H9 (cell line): ENCODE results near the gene GPR37L1. TPM values are rescaled to one million over a fixed set of nuclear protein-coding genes. Genes with fewer than 3 reads are reported as not detected.

Experiments used
- DNase-seq: peaks from one replicate; pipeline ENCODE4 v3.0.0-alpha.2; 2017
- H2AFZ ChIP-seq: one replicate; pipeline ENCODE4 v1.6.1; 2013; ENCODE audit warnings: mild to moderate bottlenecking, low read length, control low read depth, moderate library complexity
- H2AK5ac ChIP-seq: 2 replicates; pipeline ENCODE4 v1.6.1; 2013; ENCODE audit warnings: low read length, control low read depth, mixed read lengths; ENCODE audit not compliant: insufficient read length
- H2BK120ac ChIP-seq: one replicate; pipeline ENCODE4 v1.6.1; 2013; ENCODE audit warnings: low read depth, mild to moderate bottlenecking, low read length, control low read depth, inconsistent platforms; ENCODE audit not compliant: poor library complexity, severe bottlenecking
- H2BK12ac ChIP-seq: 2 replicates; pipeline ENCODE4 v1.6.1; 2013; ENCODE audit warnings: low read length, control low read depth, mixed read lengths, low read depth; ENCODE audit not compliant: insufficient read length
- H2BK15ac ChIP-seq: 2 replicates; pipeline ENCODE4 v1.6.1; 2013; ENCODE audit warnings: low read depth, low read length, control low read depth
- H2BK20ac ChIP-seq: one replicate; pipeline ENCODE4 v1.6.1; 2013; ENCODE audit warnings: low read depth, mild to moderate bottlenecking, low read length, control low read depth, inconsistent platforms; ENCODE audit not compliant: poor library complexity, severe bottlenecking
- H2BK5ac ChIP-seq: 2 replicates; pipeline ENCODE4 v1.6.1; 2013; ENCODE audit warnings: low read length, control low read depth, mixed read lengths; ENCODE audit not compliant: insufficient read length
- H3K14ac ChIP-seq: 2 replicates; pipeline ENCODE4 v1.6.1; 2013; ENCODE audit warnings: low read length, control low read depth; ENCODE audit not compliant: insufficient read depth
- H3K18ac ChIP-seq: 2 replicates; pipeline ENCODE4 v1.6.1; 2013; ENCODE audit warnings: low read depth, mild to moderate bottlenecking, mixed read lengths, low read length, control low read depth; ENCODE audit not compliant: insufficient read length
- H3K23ac ChIP-seq: 2 replicates; pipeline ENCODE4 v1.6.1; 2013; ENCODE audit warnings: low read length, control low read depth, mixed read lengths, low read depth; ENCODE audit not compliant: insufficient read length
- H3K23me2 ChIP-seq: 2 replicates; pipeline ENCODE4 v1.6.1; 2013; ENCODE audit warnings: low read depth, mild to moderate bottlenecking, mixed read lengths, low read length, control low read depth; ENCODE audit not compliant: insufficient read length, poor library complexity, severe bottlenecking
- H3K27ac ChIP-seq: 2 replicates; pipeline ENCODE4 v1.5.1; 2013; ENCODE audit warnings: low read length, control low read depth, mixed read lengths, low read depth; ENCODE audit not compliant: insufficient read length
- H3K27me3 ChIP-seq: 2 replicates; pipeline ENCODE4 v1.6.1; 2013; ENCODE audit warnings: low read length, control low read depth, inconsistent platforms; ENCODE audit not compliant: insufficient read depth
- H3K4ac ChIP-seq: 2 replicates; pipeline ENCODE4 v1.6.1; 2013; ENCODE audit warnings: low read depth, mild to moderate bottlenecking, control low read depth, inconsistent platforms, low read length, moderate library complexity
- H3K4me1 ChIP-seq: 2 replicates; pipeline ENCODE4 v1.6.1; 2013; ENCODE audit warnings: low read length, control low read depth, inconsistent platforms; ENCODE audit not compliant: insufficient read depth
- H3K4me2 ChIP-seq: 2 replicates; pipeline ENCODE4 v1.6.1; 2013; ENCODE audit warnings: low read length, control low read depth, mixed read lengths; ENCODE audit not compliant: insufficient read length, insufficient read depth
- H3K56ac ChIP-seq: 2 replicates; pipeline ENCODE4 v1.6.1; 2013; ENCODE audit warnings: low read depth, mild to moderate bottlenecking, mixed read lengths, low read length, control low read depth; ENCODE audit not compliant: insufficient read length
- H3K79me1 ChIP-seq: 2 replicates; pipeline ENCODE4 v1.6.1; 2013; ENCODE audit warnings: low read depth, mild to moderate bottlenecking, moderate library complexity, low read length, control low read depth, inconsistent platforms; ENCODE audit not compliant: insufficient read depth, poor library complexity, severe bottlenecking
- H3K79me2 ChIP-seq: 2 replicates; pipeline ENCODE4 v1.6.1; 2013; ENCODE audit warnings: low read length, control low read depth, inconsistent platforms; ENCODE audit not compliant: insufficient read depth
- H3K9ac ChIP-seq: 2 replicates; pipeline ENCODE4 v1.6.1; 2013; ENCODE audit warnings: low read length, control low read depth, mixed read lengths; ENCODE audit not compliant: insufficient read length; ENCODE audit errors: extremely low read depth
- H3K9me3 ChIP-seq: one replicate; pipeline ENCODE4 v1.6.1; 2013; ENCODE audit warnings: low read depth, low read length, inconsistent platforms; ENCODE audit not compliant: control insufficient read depth
- H3T11ph ChIP-seq: one replicate; pipeline ENCODE4 v1.6.1; 2013; ENCODE audit warnings: mild to moderate bottlenecking, low read length, control low read depth, inconsistent platforms
- H4K20me1 ChIP-seq: one replicate; pipeline ENCODE4 v1.6.1; 2013; ENCODE audit not compliant: control insufficient read depth, insufficient read length, insufficient read depth
- H4K5ac ChIP-seq: 2 replicates; pipeline ENCODE4 v1.6.1; 2013; ENCODE audit warnings: low read depth, mild to moderate bottlenecking, mixed read lengths, low read length, control low read depth; ENCODE audit not compliant: insufficient read length
- H4K8ac ChIP-seq: replicated peaks from 2 replicates; pipeline ENCODE4 v1.6.1; 2013; ENCODE audit warnings: low read length, control low read depth, mixed read lengths, low read depth; ENCODE audit not compliant: insufficient read length
- H4K91ac ChIP-seq: 2 replicates; pipeline ENCODE4 v1.6.1; 2013; ENCODE audit warnings: low read depth, mild to moderate bottlenecking, moderate library complexity, mixed read lengths, low read length, control low read depth; ENCODE audit not compliant: insufficient read length
- H3K27ac Mint-ChIP-seq, 3 experiments: 2 replicates in 2 of 3; 3 replicates in 1 of 3; pipeline ENCODE4 v1.8.0; 2020 to 2021; ENCODE audit warnings: mixed read lengths in 3 of 3, mild to moderate bottlenecking in 1 of 3, moderate library complexity in 1 of 3
- H3K27me3 Mint-ChIP-seq: 2 replicates; pipeline ENCODE4 v1.8.0; 2021; ENCODE audit warnings: low read depth, mild to moderate bottlenecking, moderate library complexity, mixed read lengths
- H3K36me3 Mint-ChIP-seq, 3 experiments: 2 replicates in 2 of 3; 3 replicates in 1 of 3; pipeline ENCODE4 v1.8.0; 2020 to 2021; ENCODE audit warnings: low read depth in 3 of 3, mixed read lengths in 3 of 3; ENCODE audit not compliant: insufficient read depth in 1 of 3
- H3K4me1 Mint-ChIP-seq, 2 experiments: 2 replicates each; pipeline ENCODE4 v1.8.0; 2020; ENCODE audit warnings: mixed read lengths in 2 of 2
- H3K4me3 Mint-ChIP-seq, 2 experiments: 2 replicates in 1 of 2; 3 replicates in 1 of 2; pipeline ENCODE4 v1.8.0; 2020 to 2021; ENCODE audit warnings: mild to moderate bottlenecking in 2 of 2, mixed read lengths in 2 of 2, moderate library complexity in 1 of 2
- H3K9me3 Mint-ChIP-seq, 2 experiments: 2 replicates in 1 of 2; 3 replicates in 1 of 2; pipeline ENCODE4 v1.8.0; 2020; ENCODE audit warnings: mild to moderate bottlenecking in 2 of 2, mixed read lengths in 2 of 2, moderate library complexity in 1 of 2
- CTCF ChIP-seq: fragments of 200-600 bp; sonication (generic); conservative IDR thresholded peaks from 3 replicates; pipeline ENCODE4 v1.8.0; 2021; ENCODE audit warnings: antibody characterized with exemption, mild to moderate bottlenecking
- WGBS: extraction: QIAGEN DNeasy Blood & Tissue Kit; methylation state at CpG from one replicate; pipeline ENCODE4 v1.1.7; 2013; ENCODE audit warnings: missing lambda C conversion rate, low lambda C conversion rate, mixed read lengths; ENCODE audit not compliant: insufficient read length; ENCODE audit errors: extremely low coverage; 5-methylcytosine and 5-hydroxymethylcytosine counted together
- total RNA-seq: library from RNA; stranded (reverse); gene quantifications from 2 replicates; pipeline ENCODE4 v1.2.1, GENCODE V29; 2021

Gene GPR37L1
- total RNA-seq, 1 experiment from 2014 or later = 0.11 TPM

GRCh38 chr1:202167708-202168415 lies 45.1 kb downstream of the GPR37L1 start:
- Histone ChIP-seq H3K79me2 (no peaks in the 10 kb centered on the region), H4K91ac (no peak overlapping the region), H3K23ac (no peak overlapping the region), H3K9me3 (no peaks in the 10 kb centered on the region), H3K9ac (no peak overlapping the region), H3K27me3 (no peaks in the 10 kb centered on the region), H2BK120ac (no peak overlapping the region), H2BK20ac (no peak overlapping the region), H3K4me1 (no peaks in the 10 kb centered on the region), H2AFZ (no peak overlapping the region), H3K4me2 (no peak overlapping the region), H2AK5ac (no peak overlapping the region), H3T11ph (no peak overlapping the region), H3K14ac (no peak overlapping the region), H2BK5ac (no peak overlapping the region), H4K5ac (no peak overlapping the region), H3K23me2 (no peaks in the 10 kb centered on the region), H3K27ac (no peak overlapping the region), H3K18ac (no peak overlapping the region), H4K20me1 (no peaks in the 10 kb centered on the region), H4K8ac (no peak overlapping the region), H2BK12ac (no peak overlapping the region), H3K56ac (no peak overlapping the region), H3K4ac (no peak overlapping the region), H3K79me1 (no peaks in the 10 kb centered on the region), H2BK15ac (no peak overlapping the region)
- Mint-ChIP-seq H3K27ac (peak overlapping the region in 1 of 3 experiments; percentile 55; a peak in 1 of 7 replicates), H3K4me3 (peak overlapping the region in 1 of 2 experiments; percentile 32; a peak in 1 of 5 replicates), H3K4me1 (peaks cover 15 to 37% of the 10 kb centered on the region in 2 experiments), H3K9me3 (no peaks in the 10 kb centered on the region), H3K36me3 (no peaks in the 10 kb centered on the region), H3K27me3 (peaks cover 2% of the 10 kb centered on the region; the same call in 1 of the 2 replicates)
- no peak for DNase-seq
- TF ChIP-seq CTCF = no peak
- no CpG with 5 or more reads among the region's 18 CpGs for WGBS
